ENCODE data around the gene STX10. TPM values are rescaled to one million over a fixed set of nuclear protein-coding genes. Genes with fewer than 3 reads are reported as not detected.

STX10 gene
- total and polyA plus RNA-seq, 2 donors (not counting 3 experiments of a cell fraction or from before 2014, with no cell fraction given): 63.1 to 91.6 TPM

GRCh38 chr19:13117772-13118423, 32.3 kb downstream of the STX10 start, which contains the start of gene NACC1:
Gene NACC1 (plus strand): TSS chr19:13118264. CDS start chr19:13135208, 16,944 bp downstream.
- Histone ChIP-seq H3K27ac (ENCODE audit: insufficient read depth, low read depth, low read length) (peak within 1 kb of the TSS; percentile 57), H3K9me1 (replicated peaks; ENCODE audit: control insufficient read depth, extremely low read depth, insufficient read depth, low read length) (no peaks in the 10 kb centered on the region), H3K4me1 (ENCODE audit: control insufficient read depth, extremely low read depth, insufficient read depth, low read length) (peaks cover 13% of the 10 kb centered on the region), H3K27me3 (ENCODE audit: control insufficient read depth in 2 of 2, insufficient read depth in 2 of 2, low read length in 2 of 2) (no peaks in the 10 kb centered on the region), H3K9ac (replicated peaks; ENCODE audit: extremely low read depth, insufficient read depth, low read length) (peak within 1 kb of the TSS; percentile 86), H3K4me2 (ENCODE audit: insufficient read depth, low read length) (peak within 1 kb of the TSS; percentile 90), H3K79me2 (ENCODE audit: control insufficient read depth, insufficient read depth, low read length) (peaks cover 62% of the 10 kb centered on the region), H4K20me1 (replicated peaks; ENCODE audit: control insufficient read depth, extremely low read depth, insufficient read depth, low read length) (no peaks in the 10 kb centered on the region), H3K9me3 (replicated peaks; ENCODE audit: control insufficient read depth, insufficient read depth, low read length) (no peaks in the 10 kb centered on the region), H3K36me3 (ENCODE audit: control insufficient read depth in 2 of 2, extremely low read depth in 1 of 2, insufficient read depth in 2 of 2, low read length in 2 of 2) (peaks cover 0 to 5% of the 10 kb centered on the region in 2 experiments), H3K4me3 (replicated peaks in 1 of 3; ENCODE audit: insufficient read depth in 1 of 3, low read depth in 1 of 3, low read length in 3 of 3) (peak within 1 kb of the TSS; percentile 64 to 99 (median 81)), H2AFZ (ENCODE audit: low read depth, low read length) (peak within 1 kb of the TSS; percentile 68)
- FAIRE-seq (peak; percentile 87), DNase-seq (ENCODE audit: low read depth, low spot score) (peak; percentile 87)
- intact Hi-C loops (cut with micrococcal nuclease): loop anchor here (1.0 kb wide), 1 partner anchor 49 kb away; no protein-coding TSS in a partner anchor
- POLR2A ChIA-PET: interaction anchor here (0.7 to 1.2 kb wide), 4 partner anchors 14 to 40 kb away, joined by 3 to 7 read pairs (median 4); partner anchors contain the start of genes IER2 and STX10
- dilution Hi-C loops (cut with MboI; ENCODE audit: extremely low pct_ligation_motif_present, low sequenced_read_pairs): no loop called here
- CTCF ChIA-PET: interaction anchor here (0.8 to 4.3 kb wide), 10 partner anchors 13 to 153 kb away, joined by 3 to 24 read pairs (median 4); partner anchors contain the start of genes IER2 and STX10
- BruUV-seq (replicated peaks): no TSS peak
- TF ChIP-seq POLR2AphosphoS5 (IDR thresholded peaks at IDR 0.05; ENCODE audit: insufficient read depth, low read depth, low read length) (peak; percentile 38), FOS (IDR thresholded peaks at IDR 0.05; ENCODE audit: borderline replicate concordance, insufficient read depth, low read length) (no peak)

- H3K9ac ChIP-seq (replicated peaks; ENCODE audit: extremely low read depth, insufficient read depth, low read length): peak overlapping the region; percentile 30
Measured at GRCh38 chr19:13117176-13117771, 32.9 kb downstream of the STX10 start.

More at GRCh38 chr19:13117176-13117771, 32.9 kb downstream of the STX10 start:
- Histone ChIP-seq H3K9me1 (replicated peaks; ENCODE audit: control insufficient read depth, extremely low read depth, insufficient read depth, low read length) (no peaks in the 10 kb centered on the region), H3K27me3 (ENCODE audit: control insufficient read depth in 2 of 2, insufficient read depth in 2 of 2, low read length in 2 of 2) (no peaks in the 10 kb centered on the region), H3K36me3 (ENCODE audit: control insufficient read depth in 2 of 2, extremely low read depth in 1 of 2, insufficient read depth in 2 of 2, low read length in 2 of 2) (peaks cover 0 to 10% of the 10 kb centered on the region in 2 experiments), H3K79me2 (ENCODE audit: control insufficient read depth, insufficient read depth, low read length) (peaks cover 55% of the 10 kb centered on the region), H3K4me2 (ENCODE audit: insufficient read depth, low read length) (peak overlapping the region; percentile 90), H4K20me1 (replicated peaks; ENCODE audit: control insufficient read depth, extremely low read depth, insufficient read depth, low read length) (no peaks in the 10 kb centered on the region), H3K4me3 (replicated peaks in 1 of 3; ENCODE audit: insufficient read depth in 1 of 3, low read depth in 1 of 3, low read length in 3 of 3) (peak overlapping the region; percentile 64 to 82 (median 78)), H3K4me1 (ENCODE audit: control insufficient read depth, extremely low read depth, insufficient read depth, low read length) (peaks cover 13% of the 10 kb centered on the region), H3K9me3 (replicated peaks; ENCODE audit: control insufficient read depth, insufficient read depth, low read length) (no peaks in the 10 kb centered on the region), H3K27ac (ENCODE audit: insufficient read depth, low read depth, low read length) (peak overlapping the region; percentile 14), H2AFZ (ENCODE audit: low read depth, low read length) (peak overlapping the region; percentile 48)
- intact Hi-C loops (cut with micrococcal nuclease): no loop called here
- DNase-seq (ENCODE audit: low read depth, low spot score): no peak
- dilution Hi-C loops (cut with MboI; ENCODE audit: extremely low pct_ligation_motif_present, low sequenced_read_pairs): no loop called here
- FAIRE-seq: no peak
- BruUV-seq (replicated peaks): no TSS peak
- TF ChIP-seq CTCF (IDR thresholded peaks at IDR 0.05; ENCODE audit: extremely low read depth in 1 of 2, insufficient read depth in 1 of 2, low read depth in 1 of 2, low read length in 2 of 2): no peak
- CTCF ChIA-PET: interaction anchor here (0.8 to 4.3 kb wide), 9 partner anchors 13 to 152 kb away, joined by 3 to 24 read pairs (median 5); partner anchors contain the start of genes IER2 and STX10
- POLR2A ChIA-PET: interaction anchor here (0.9 to 1.2 kb wide), 3 partner anchors 14 to 35 kb away, joined by 3 to 7 read pairs (median 3); partner anchors contain the start of genes IER2 and STX10

Data from endothelial cell of umbilical vein (primary cell).